GM12873 (cell line): ENCODE measurements around the gene ZKSCAN4.

Experiments
- TF ChIP-seq, protein P1 (sequence below): IDR thresholded peaks from 2 replicates; pipeline ENCODE4 v1.5.1; 2012; ENCODE audit warnings: low read depth, mild to moderate bottlenecking, moderate library complexity, low read length, control low read depth; ENCODE audit not compliant: insufficient read depth; ENCODE audit errors: missing control alignments

The ZKSCAN4 gene

DNA sequence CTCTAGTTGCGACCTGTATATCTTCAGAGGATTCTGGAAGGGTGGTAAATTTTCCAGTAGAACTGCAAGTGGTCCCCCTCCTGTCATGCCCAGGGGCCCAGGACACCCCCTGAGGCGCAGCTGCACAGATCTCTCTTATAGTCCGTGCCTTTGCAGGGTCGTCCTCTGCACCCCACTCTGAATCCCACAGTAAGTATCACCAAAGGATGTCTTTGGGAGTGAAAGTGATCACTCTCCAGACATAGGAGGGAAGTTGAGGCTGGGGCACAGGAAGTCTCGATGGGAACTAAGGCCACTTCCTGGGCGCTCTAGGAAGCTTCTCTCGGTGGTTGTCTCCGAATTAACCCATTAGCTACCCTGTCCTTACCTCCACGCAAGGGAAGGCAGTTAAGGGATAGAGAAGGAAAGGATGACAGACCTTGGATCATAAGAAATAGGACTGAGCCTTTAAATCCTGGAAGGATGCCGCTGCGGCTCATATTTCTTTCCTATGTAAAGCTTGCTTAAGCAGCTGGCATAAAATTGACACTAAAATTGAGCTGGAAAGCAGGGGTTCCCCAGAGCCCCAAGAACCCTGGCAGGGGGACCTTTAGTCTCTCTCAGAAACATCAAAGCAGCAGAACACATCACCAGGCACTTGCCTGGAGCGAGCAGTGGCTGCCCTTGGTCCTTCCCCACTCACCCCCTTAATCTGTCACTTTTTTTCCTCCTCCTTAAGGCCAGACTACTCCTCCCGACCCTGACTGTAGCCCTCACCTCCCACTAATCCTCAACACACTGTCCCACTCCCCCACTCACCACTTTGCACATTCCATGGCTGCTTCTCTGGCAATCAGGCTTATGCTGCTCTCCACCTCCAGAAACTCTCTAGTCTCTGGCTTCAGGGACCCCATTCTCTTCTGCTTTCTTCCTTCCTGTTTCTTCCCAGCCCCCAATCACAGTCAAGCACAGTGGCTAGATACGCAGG lies at the start of gene ZKSCAN4:
TSS of gene ZKSCAN4 (minus strand) at position 261 of the 967 bp plus-strand sequence. CDS start 289 bp downstream, outside the sequence.
- TF ChIP-seq, protein P1, sequence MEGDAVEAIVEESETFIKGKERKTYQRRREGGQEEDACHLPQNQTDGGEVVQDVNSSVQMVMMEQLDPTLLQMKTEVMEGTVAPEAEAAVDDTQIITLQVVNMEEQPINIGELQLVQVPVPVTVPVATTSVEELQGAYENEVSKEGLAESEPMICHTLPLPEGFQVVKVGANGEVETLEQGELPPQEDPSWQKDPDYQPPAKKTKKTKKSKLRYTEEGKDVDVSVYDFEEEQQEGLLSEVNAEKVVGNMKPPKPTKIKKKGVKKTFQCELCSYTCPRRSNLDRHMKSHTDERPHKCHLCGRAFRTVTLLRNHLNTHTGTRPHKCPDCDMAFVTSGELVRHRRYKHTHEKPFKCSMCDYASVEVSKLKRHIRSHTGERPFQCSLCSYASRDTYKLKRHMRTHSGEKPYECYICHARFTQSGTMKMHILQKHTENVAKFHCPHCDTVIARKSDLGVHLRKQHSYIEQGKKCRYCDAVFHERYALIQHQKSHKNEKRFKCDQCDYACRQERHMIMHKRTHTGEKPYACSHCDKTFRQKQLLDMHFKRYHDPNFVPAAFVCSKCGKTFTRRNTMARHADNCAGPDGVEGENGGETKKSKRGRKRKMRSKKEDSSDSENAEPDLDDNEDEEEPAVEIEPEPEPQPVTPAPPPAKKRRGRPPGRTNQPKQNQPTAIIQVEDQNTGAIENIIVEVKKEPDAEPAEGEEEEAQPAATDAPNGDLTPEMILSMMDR: no peak

DNA sequence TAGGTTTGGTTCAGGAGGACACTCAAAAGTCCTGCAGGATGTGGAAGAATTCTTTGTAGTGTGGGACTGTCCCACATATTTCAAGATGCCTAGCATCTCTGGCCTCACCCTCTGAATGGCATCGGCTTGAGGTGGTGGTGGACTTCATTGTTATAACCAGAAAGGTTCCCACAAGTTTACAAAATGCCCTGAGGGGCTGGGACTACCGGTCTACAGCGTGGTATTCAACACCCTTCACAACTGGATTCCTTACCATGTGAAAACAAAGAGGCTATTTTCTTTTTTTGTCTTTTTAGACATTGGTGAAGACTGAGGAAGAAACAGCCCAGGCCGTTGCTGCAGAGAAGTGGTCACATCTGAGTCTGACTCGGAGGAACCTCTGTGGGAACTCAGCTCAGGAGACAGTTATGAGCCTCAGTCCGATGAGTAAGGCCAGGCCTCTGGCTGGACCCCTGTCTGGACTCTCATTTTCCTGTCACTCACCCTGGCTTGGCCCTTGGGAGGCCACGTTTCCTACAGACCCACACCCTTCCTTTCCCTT lies 44.5 kb upstream of the ZKSCAN4 start:
- TF ChIP-seq, protein P1: no peak

DNA sequence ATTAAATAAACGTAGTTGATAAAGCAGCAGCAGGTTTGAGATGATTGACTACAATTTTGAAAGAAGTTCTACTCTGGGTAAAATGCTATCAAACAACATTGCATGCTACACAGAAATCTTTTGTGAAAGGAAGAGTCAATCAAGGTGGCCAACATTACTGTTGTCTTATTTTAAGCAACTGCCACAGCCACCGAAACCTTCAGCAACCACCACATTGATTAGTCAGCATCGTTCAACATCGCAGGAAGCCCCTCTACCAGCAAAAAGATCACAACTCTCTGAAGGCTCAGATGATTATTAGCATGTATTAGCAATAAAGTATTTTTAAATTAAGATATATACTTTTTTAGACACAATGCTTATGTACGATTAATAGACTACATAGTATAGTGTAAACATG lies 43.3 kb upstream of the ZKSCAN4 start:
- TF ChIP-seq, protein P1: no peak

GRCh38 chr6:28291573-28291972 lies 39.5 kb upstream of the ZKSCAN4 start:
- TF ChIP-seq, protein P1: no peak

- TF ChIP-seq, protein P1: no peak
Measured at GRCh38 chr6:28282926-28283325, 30.9 kb upstream of the ZKSCAN4 start.

DNA sequence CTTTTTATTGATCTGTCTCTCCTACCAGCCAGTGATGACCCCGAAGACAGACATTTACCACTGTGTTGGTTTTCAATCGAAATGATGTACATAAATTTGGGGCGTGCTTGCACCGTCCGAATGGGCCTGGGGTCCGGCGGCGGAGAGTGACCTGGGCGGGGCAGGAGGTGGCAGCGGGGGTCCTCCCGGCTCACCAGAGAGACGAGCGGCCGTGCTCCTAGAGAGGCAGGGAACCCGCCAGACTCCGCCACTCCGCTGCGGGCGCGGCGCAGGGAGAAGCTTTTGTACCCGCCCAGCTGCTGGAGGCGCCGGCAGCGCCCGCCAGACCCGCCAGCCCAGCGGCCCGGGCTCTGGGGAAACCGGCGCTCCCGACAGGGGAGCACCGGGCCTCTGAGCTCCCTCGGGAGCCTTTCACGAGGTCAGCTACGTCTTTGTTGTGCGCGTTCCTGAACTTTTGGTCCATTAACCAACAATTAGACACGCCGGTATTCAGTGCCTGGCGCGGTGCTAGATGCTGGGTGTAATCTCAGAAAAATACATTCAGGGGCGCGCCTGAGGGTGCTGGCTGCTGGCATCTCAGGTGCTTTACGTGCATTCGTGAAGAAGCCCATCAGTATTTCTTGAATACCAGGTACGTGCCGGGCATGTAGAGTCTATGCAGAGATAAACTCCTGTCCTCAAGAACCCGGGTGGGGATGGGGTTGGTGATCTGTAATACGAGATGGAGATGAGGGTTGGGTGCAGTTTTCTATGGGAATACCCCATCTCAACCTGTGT lies 29.4 kb upstream of the ZKSCAN4 start, which contains the start of gene PGBD1:
TSS of gene PGBD1 (plus strand) at position 285 of the 777 bp plus-strand sequence. CDS start 2,242 bp downstream, outside the sequence.
- TF ChIP-seq, protein P1: no peak

- TF ChIP-seq, protein P1: no peak
Measured at GRCh38 chr6:28280595-28281287, 28.7 kb upstream of the ZKSCAN4 start.
